Measurements from ENCODE around the gene SEC14L1.

The SEC14L1 gene

GRCh38 chr17:77264617-77265230 lies 124.0 kb downstream of the SEC14L1 start:
- no peak for DNase-seq (ENCODE audit: low read depth in 2 of 2)

GRCh38 chr17:77266213-77266612 lies 125.4 kb downstream of the SEC14L1 start:
- no peak for DNase-seq (ENCODE audit: low read depth in 2 of 2)

Data from stimulated activated CD8-positive, alpha-beta memory T cell treated with anti-CD3 and anti-CD28 coated beads, Interleukin-15, amount 100 ng/mL, for 48 hours (primary cell).